AG04450 (cell line): Measurements from ENCODE around the gene PTPRT. TPM values are rescaled to one million over a fixed set of nuclear protein-coding genes. Genes with fewer than 3 reads are reported as not detected.

Source experiments
- CTCF ChIA-PET: fragments of 300-600, 350-600 bp; formaldehyde crosslinking; extraction: SDS; loops from one replicate; lab custom pipeline; 2022; ENCODE audit warnings: antibody characterized with exemption, inconsistent platforms; lab: Charles Lee
- POLR2A ChIA-PET: fragments of 350-600 bp; formaldehyde crosslinking; extraction: SDS; loops from one replicate; lab custom pipeline; 2021; ENCODE audit warnings: antibody characterized with exemption, inconsistent platforms; lab: Yijun Ruan, JAX
- DNase-seq: peaks from one replicate; pipeline ENCODE4 v3.0.0-alpha.2; 2011; ENCODE audit warnings: low read depth, low spot score
- H3K27ac ChIP-seq: one replicate; pipeline ENCODE4 v1.5.1; 2012; ENCODE audit warnings: low read depth, low read length, control low read depth
- H3K27me3 ChIP-seq: one replicate; pipeline ENCODE4 v1.6.0; 2012; ENCODE audit warnings: low read length; ENCODE audit not compliant: control insufficient read depth, insufficient read depth
- H3K4me3 ChIP-seq: 2 replicates; pipeline ENCODE4 v1.5.1; 2011; ENCODE audit warnings: mild to moderate bottlenecking, low read depth, low read length, control low read depth
- H3K9me3 ChIP-seq: 2 replicates; pipeline ENCODE4 v1.5.1; 2012; ENCODE audit warnings: low read length; ENCODE audit not compliant: control insufficient read depth, insufficient read depth
- CTCF ChIP-seq: IDR thresholded peaks from 2 replicates; pipeline ENCODE4 v1.5.1; 2011; ENCODE audit warnings: low read depth, low read length, control low read depth, inconsistent platforms
- polyA plus RNA-seq: library from polyadenylated mRNA; depleted of rRNA; stranded (reverse); fragments of >200 nt; gene quantifications from 2 replicates; pipeline ENCODE4 v1.2.3, GENCODE V29; 2011

The PTPRT gene
- polyA plus RNA-seq, 1 experiment = not detected

GRCh38 chr20:42361402-42361970 is 828.2 kb downstream of the PTPRT start:
- POLR2A ChIA-PET = no interaction called here
- TF ChIP-seq CTCF = no peak
- no peak for DNase-seq
- H3K4me3 ChIP-seq = no peak overlapping the region
- H3K9me3 ChIP-seq = peaks cover 56% of the 10 kb centered on the region
- H3K27ac ChIP-seq = no peak overlapping the region
- H3K27me3 ChIP-seq = no peaks in the 10 kb centered on the region
- CTCF ChIA-PET = no interaction called here

- Histone ChIP-seq H3K27me3 (no peaks in the 10 kb centered on the region), H3K4me3 (no peak overlapping the region), H3K27ac (no peak overlapping the region), H3K9me3 (peaks cover 54% of the 10 kb centered on the region)
- DNase-seq = no peak
- TF ChIP-seq CTCF = no peak
- ChIA-PET POLR2A (no interaction called here), CTCF (no interaction called here)
Observed at GRCh38 chr20:42360621-42361020, 829.1 kb downstream of the PTPRT start.

- TF ChIP-seq CTCF = no peak
- no peak overlapping the region for H3K27ac ChIP-seq
- H3K4me3 ChIP-seq = no peak overlapping the region
- ChIA-PET POLR2A (no interaction called here), CTCF (no interaction called here)
- H3K27me3 ChIP-seq = no peaks in the 10 kb centered on the region
- H3K9me3 ChIP-seq = peaks cover 59% of the 10 kb centered on the region
- DNase-seq = no peak
Observed at GRCh38 chr20:42359617-42360016, 830.1 kb downstream of the PTPRT start.

GRCh38 chr20:42352096-42352495 is 837.6 kb downstream of the PTPRT start:
- Histone ChIP-seq H3K27ac (no peak overlapping the region), H3K27me3 (no peaks in the 10 kb centered on the region), H3K9me3 (peaks cover 46% of the 10 kb centered on the region), H3K4me3 (no peak overlapping the region)
- no peak for DNase-seq
- TF ChIP-seq CTCF = no peak
- POLR2A ChIA-PET = no interaction called here
- CTCF ChIA-PET = no interaction called here

- POLR2A ChIA-PET = no interaction called here
- CTCF ChIA-PET = no interaction called here
- H3K27ac ChIP-seq = no peak overlapping the region
- no peak for DNase-seq
- TF ChIP-seq CTCF = no peak
- no peaks in the 10 kb centered on the region for H3K27me3 ChIP-seq
- no peak overlapping the region for H3K4me3 ChIP-seq
- H3K9me3 ChIP-seq = peaks cover 40% of the 10 kb centered on the region
Observed at GRCh38 chr20:42350521-42350920, 839.2 kb downstream of the PTPRT start.
